Colonic mucosa (tissue), 4 donors: ENCODE data around the gene MTAP. TPM values are rescaled to one million over a fixed set of nuclear protein-coding genes. Genes with fewer than 3 reads are reported as not detected.
A peak's percentile ranks its signal among the peaks of the same experiment; 100 is the strongest.

ENCODE experiments used
- DNase-seq: peaks from one replicate; pipeline ENCODE4 v3.0.0-alpha.2; 2020
- H3K27ac ChIP-seq: fragments of 200-600 bp; one replicate; pipeline ENCODE4 v1.8.0; 2021
- H3K27me3 ChIP-seq: fragments of 200-600 bp; one replicate; pipeline ENCODE4 v1.8.0; 2021
- H3K36me3 ChIP-seq: fragments of 200-600 bp; one replicate; pipeline ENCODE4 v1.8.0; 2021
- H3K4me1 ChIP-seq: fragments of 200-600 bp; one replicate; pipeline ENCODE4 v1.8.0; 2021; ENCODE audit warnings: mild to moderate bottlenecking
- H3K4me3 ChIP-seq: fragments of 200-600 bp; one replicate; pipeline ENCODE4 v1.8.0; 2021
- H3K9ac ChIP-seq, 2 donors: one replicate each; pipeline ENCODE4 v1.7.0; 2013; ENCODE audit warnings: control low read depth in 2 of 2, low read depth in 2 of 2, low read length in 2 of 2
- H3K9me3 ChIP-seq: fragments of 200-600 bp; one replicate; pipeline ENCODE4 v1.8.0; 2021
- intact Hi-C: fragments of 100-400 bp; cut with DNase I; formaldehyde crosslinking; loops from one replicate; pipeline ENCODE4 v1.14.1; 2022
- total RNA-seq, 2 donors: library from RNA; stranded (reverse); fragmentation: NEBNext Ultra II Directional in 1 of 2; extraction: Animal tissue kit (Norgen Biotek cat#: 25700) in 1 of 2; gene quantifications; one replicate each; pipeline ENCODE4 v1.2.1, GENCODE V29; 2021
- TF ChIP-seq, protein P1 (sequence below): fragments of 200-600 bp; IDR thresholded peaks from one replicate; pipeline ENCODE4 v1.8.0; 2022; ENCODE audit warnings: antibody characterized with exemption, mild to moderate bottlenecking
- donor health status: healthy.
- donor health status: DM: no; HTN: no; CAD: no.
- donor health status: DM: no; HTN: no; CAD: no.

Gene MTAP
- total RNA-seq, 2 donors from 2014 or later = 22.0 to 24.4 TPM

- no peak overlapping the region for H3K27ac ChIP-seq
- H3K9ac ChIP-seq = no peak overlapping the region
- no peak for DNase-seq
- peaks cover 100% of the 10 kb centered on the region for H3K27me3 ChIP-seq
- intact Hi-C loops = no loop called here
- no peaks in the 10 kb centered on the region for H3K36me3 ChIP-seq
- TF ChIP-seq, protein P1, sequence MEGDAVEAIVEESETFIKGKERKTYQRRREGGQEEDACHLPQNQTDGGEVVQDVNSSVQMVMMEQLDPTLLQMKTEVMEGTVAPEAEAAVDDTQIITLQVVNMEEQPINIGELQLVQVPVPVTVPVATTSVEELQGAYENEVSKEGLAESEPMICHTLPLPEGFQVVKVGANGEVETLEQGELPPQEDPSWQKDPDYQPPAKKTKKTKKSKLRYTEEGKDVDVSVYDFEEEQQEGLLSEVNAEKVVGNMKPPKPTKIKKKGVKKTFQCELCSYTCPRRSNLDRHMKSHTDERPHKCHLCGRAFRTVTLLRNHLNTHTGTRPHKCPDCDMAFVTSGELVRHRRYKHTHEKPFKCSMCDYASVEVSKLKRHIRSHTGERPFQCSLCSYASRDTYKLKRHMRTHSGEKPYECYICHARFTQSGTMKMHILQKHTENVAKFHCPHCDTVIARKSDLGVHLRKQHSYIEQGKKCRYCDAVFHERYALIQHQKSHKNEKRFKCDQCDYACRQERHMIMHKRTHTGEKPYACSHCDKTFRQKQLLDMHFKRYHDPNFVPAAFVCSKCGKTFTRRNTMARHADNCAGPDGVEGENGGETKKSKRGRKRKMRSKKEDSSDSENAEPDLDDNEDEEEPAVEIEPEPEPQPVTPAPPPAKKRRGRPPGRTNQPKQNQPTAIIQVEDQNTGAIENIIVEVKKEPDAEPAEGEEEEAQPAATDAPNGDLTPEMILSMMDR = no peak
- no peak overlapping the region for H3K4me3 ChIP-seq
- peaks cover 5% of the 10 kb centered on the region for H3K4me1 ChIP-seq
- H3K9me3 ChIP-seq = no peaks in the 10 kb centered on the region
These were observed 168.6 kb downstream of the MTAP start for GRCh38 chr9:21970800-21971640.

- Histone ChIP-seq H3K36me3 (no peaks in the 10 kb centered on the region), H3K27me3 (peaks cover 98% of the 10 kb centered on the region), H3K27ac (no peak overlapping the region), H3K9me3 (no peaks in the 10 kb centered on the region), H3K4me3 (no peak overlapping the region), H3K9ac (no peak overlapping the region), H3K4me1 (peaks cover 5% of the 10 kb centered on the region)
- DNase-seq = no peak
- intact Hi-C loops = no loop called here
- TF ChIP-seq, protein P1 = no peak
These were observed 169.9 kb downstream of the MTAP start for GRCh38 chr9:21972361-21972760.

- no peak overlapping the region for H3K9ac ChIP-seq
- TF ChIP-seq, protein P1 = no peak
- no peak for DNase-seq
- H3K36me3 ChIP-seq = no peaks in the 10 kb centered on the region
- intact Hi-C loops = no loop called here
- no peak overlapping the region for H3K27ac ChIP-seq
- peaks cover 5% of the 10 kb centered on the region for H3K4me1 ChIP-seq
- no peak overlapping the region for H3K4me3 ChIP-seq
- no peaks in the 10 kb centered on the region for H3K9me3 ChIP-seq
- peaks cover 89% of the 10 kb centered on the region for H3K27me3 ChIP-seq
These were observed 171.9 kb downstream of the MTAP start for GRCh38 chr9:21974343-21974721.

DNA sequence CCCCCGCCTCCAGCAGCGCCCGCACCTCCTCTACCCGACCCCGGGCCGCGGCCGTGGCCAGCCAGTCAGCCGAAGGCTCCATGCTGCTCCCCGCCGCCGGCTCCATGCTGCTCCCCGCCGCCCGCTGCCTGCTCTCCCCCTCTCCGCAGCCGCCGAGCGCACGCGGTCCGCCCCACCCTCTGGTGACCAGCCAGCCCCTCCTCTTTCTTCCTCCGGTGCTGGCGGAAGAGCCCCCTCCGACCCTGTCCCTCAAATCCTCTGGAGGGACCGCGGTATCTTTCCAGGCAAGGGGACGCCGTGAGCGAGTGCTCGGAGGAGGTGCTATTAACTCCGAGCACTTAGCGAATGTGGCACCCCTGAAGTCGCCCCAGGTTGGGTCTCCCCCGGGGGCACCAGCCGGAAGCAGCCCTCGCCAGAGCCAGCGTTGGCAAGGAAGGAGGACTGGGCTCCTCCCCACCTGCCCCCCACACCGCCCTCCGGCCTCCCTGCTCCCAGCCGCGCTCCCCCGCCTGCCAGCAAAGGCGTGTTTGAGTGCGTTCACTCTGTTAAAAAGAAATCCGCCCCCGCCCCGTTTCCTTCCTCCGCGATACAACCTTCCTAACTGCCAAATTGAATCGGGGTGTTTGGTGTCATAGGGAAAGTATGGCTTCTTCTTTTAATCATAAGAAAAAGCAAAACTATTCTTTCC lies 172.4 kb downstream of the MTAP start:
- peaks cover 89% of the 10 kb centered on the region for H3K27me3 ChIP-seq
- intact Hi-C loops = no loop called here
- H3K4me1 ChIP-seq = peaks cover 5% of the 10 kb centered on the region
- H3K4me3 ChIP-seq = peak overlapping the region; percentile 23
- no peak overlapping the region for H3K9ac ChIP-seq
- H3K36me3 ChIP-seq = no peaks in the 10 kb centered on the region
- TF ChIP-seq, protein P1 = no peak
- no peaks in the 10 kb centered on the region for H3K9me3 ChIP-seq
- DNase-seq = no peak
- H3K27ac ChIP-seq = no peak overlapping the region

GRCh38 chr9:21976334-21976875 lies 174.0 kb downstream of the MTAP start:
- Histone ChIP-seq H3K4me3 (no peak overlapping the region), H3K4me1 (peaks cover 5% of the 10 kb centered on the region), H3K27me3 (peaks cover 82% of the 10 kb centered on the region), H3K9ac (no peak overlapping the region), H3K36me3 (no peaks in the 10 kb centered on the region), H3K9me3 (no peaks in the 10 kb centered on the region), H3K27ac (no peak overlapping the region)
- TF ChIP-seq, protein P1 = no peak
- intact Hi-C loops = no loop called here
- no peak for DNase-seq
